GM12878 (cell line): Measurements from ENCODE around the gene ERC1. TPM values are rescaled to one million over a fixed set of nuclear protein-coding genes. Genes with fewer than 3 reads are reported as not detected.

ENCODE experiments used
- ATAC-seq: fragments of 200-7000 bp; cut with Tn5 transposase; 3 replicates; pipeline ENCODE4 v1.9.1; 2020; ENCODE audit warnings: mild to moderate bottlenecking, moderate library complexity
- BruUV-seq: library from RNA; stranded (reverse); fragments of 400-500 nt; replicated peaks from 2 replicates; lab custom pipeline; 2021; lab: Mats Ljungman, UMichigan
- CTCF ChIA-PET: fragments of 300-600 bp; sonication (Branson Sonifier 250); formaldehyde crosslinking; extraction: SDS; loops from one replicate; lab custom pipeline; 2021; ENCODE audit warnings: inconsistent platforms; lab: Yijun Ruan, JAX
- POLR2A ChIA-PET: fragments of 350-600 bp; formaldehyde crosslinking; extraction: SDS; loops from one replicate; lab custom pipeline; 2021; ENCODE audit warnings: inconsistent platforms; lab: Charles Lee
- RAD21 ChIA-PET: fragments of 300-600 bp; sonication (Branson Sonifier 250); formaldehyde crosslinking; loops from one replicate; lab custom pipeline; 2023; ENCODE audit warnings: antibody characterized with exemption; ENCODE audit not compliant: unreplicated experiment; lab: Charles Lee
- SMC1A ChIA-PET: fragments of 300-600 bp; sonication (Branson Sonifier 250); formaldehyde crosslinking; loops from one replicate; lab custom pipeline; 2023; ENCODE audit not compliant: unreplicated experiment, uncharacterized antibody; lab: Charles Lee
- DNase-seq: peaks from one replicate; pipeline ENCODE4 v3.0.0-alpha.2; 2011; ENCODE audit warnings: low read depth, low spot score
- FAIRE-seq: peaks from 3 replicates; lab custom pipeline; 2011; peaks lifted over from hg19 to GRCh38; lab: Jason Lieb, UNC
- H2AFZ ChIP-seq: 2 replicates; pipeline ENCODE4 v1.6.0; 2011; ENCODE audit warnings: low read depth, low read length, control low read depth; ENCODE audit not compliant: control insufficient read depth
- H3K27ac ChIP-seq: 2 replicates; pipeline ENCODE4 v1.5.1; 2011; ENCODE audit warnings: control low read depth; ENCODE audit not compliant: control insufficient read depth, insufficient read depth
- H3K27me3 ChIP-seq, 2 experiments: replicated peaks in 1 of 2; 2 replicates each; pipeline versions ENCODE4 v1.6.0 to v1.6.1; 2011; ENCODE audit warnings: low read length in 1 of 2; ENCODE audit not compliant: control insufficient read depth in 2 of 2, insufficient read depth in 2 of 2
- H3K36me3 ChIP-seq, 2 experiments: 2 replicates each; pipeline ENCODE4 v1.5.1; 2011; ENCODE audit warnings: low read length in 1 of 2; ENCODE audit not compliant: control insufficient read depth in 2 of 2, insufficient read depth in 2 of 2
- H3K4me1 ChIP-seq: 2 replicates; pipeline ENCODE4 v1.6.1; 2011; ENCODE audit warnings: mild to moderate bottlenecking, low read length, moderate library complexity, mixed read lengths; ENCODE audit not compliant: control insufficient read depth, insufficient read depth
- H3K4me2 ChIP-seq: 2 replicates; pipeline ENCODE4 v1.6.0; 2011; ENCODE audit warnings: control low read depth; ENCODE audit not compliant: control insufficient read depth, insufficient read depth
- H3K4me3 ChIP-seq: fragments of 200-600 bp; sonication (generic); 2 replicates; pipeline ENCODE4 v1.5.1; 2016
- H3K79me2 ChIP-seq: 2 replicates; pipeline ENCODE4 v1.6.0; 2011; ENCODE audit warnings: low read length; ENCODE audit not compliant: control insufficient read depth, insufficient read depth
- H3K9ac ChIP-seq: 2 replicates; pipeline ENCODE4 v1.8.0; 2011; ENCODE audit warnings: low read length, control low read depth, mixed read lengths; ENCODE audit not compliant: control insufficient read depth, insufficient read depth
- H3K9me3 ChIP-seq: replicated peaks from 3 replicates; pipeline ENCODE4 v1.5.1; 2011; ENCODE audit warnings: mild to moderate bottlenecking, low read length; ENCODE audit not compliant: control insufficient read depth, insufficient read depth
- H4K20me1 ChIP-seq: 2 replicates; pipeline ENCODE4 v1.6.0; 2011; ENCODE audit not compliant: control insufficient read depth, insufficient read depth
- BCL11A ChIP-seq: IDR thresholded peaks from 2 replicates; pipeline ENCODE4 v1.6.1; 2011; ENCODE audit warnings: low read depth, low read length
- BMI1 ChIP-seq: fragments of 450-650 bp; IDR thresholded peaks from 2 replicates; pipeline ENCODE4 v1.6.1; 2016; ENCODE audit warnings: mild to moderate bottlenecking, moderate library complexity, borderline replicate concordance
- CBX3 ChIP-seq: fragments of 200-600 bp; sonication (generic); IDR thresholded peaks from 2 replicates; pipeline ENCODE4 v1.6.1; 2016; ENCODE audit warnings: low read depth, borderline replicate concordance
- EGR1 ChIP-seq, 2 experiments: IDR thresholded peaks; 1 replicate in 1 of 2; 2 replicates in 1 of 2; pipeline ENCODE4 v1.6.1; 2011 to 2012; ENCODE audit warnings: low read depth in 2 of 2, low read length in 2 of 2, borderline replicate concordance in 1 of 2, mild to moderate bottlenecking in 1 of 2, moderate library complexity in 1 of 2
- EP300 ChIP-seq, 2 experiments: fragments of 150-350 bp in 1 of 2; IDR thresholded peaks; 2 replicates each; pipeline ENCODE4 v1.6.1; 2011 to 2012; ENCODE audit warnings: low read depth in 2 of 2, low read length in 2 of 2, borderline replicate concordance in 1 of 2, improper control_type of control experiment in 1 of 2, inconsistent platforms in 1 of 2; ENCODE audit not compliant: control insufficient read depth in 1 of 2
- HDGF ChIP-seq: fragments of 450-650 bp; IDR thresholded peaks from 2 replicates; pipeline ENCODE4 v1.6.1; 2016; ENCODE audit warnings: antibody characterized with exemption
- NFYB ChIP-seq: IDR thresholded peaks from 2 replicates; pipeline ENCODE4 v1.6.1; 2011; ENCODE audit warnings: low read depth, mild to moderate bottlenecking, low read length, improper control_type of control experiment, moderate library complexity; ENCODE audit not compliant: insufficient read depth
- PML ChIP-seq: IDR thresholded peaks from 2 replicates; pipeline ENCODE4 v1.6.1; 2012; ENCODE audit warnings: low read length, inconsistent platforms
- POLR2A ChIP-seq: IDR thresholded peaks from 2 replicates; pipeline ENCODE4 v1.6.1; 2011; ENCODE audit warnings: low read depth, mild to moderate bottlenecking, low read length
- RAD51 ChIP-seq: fragments of 450-650 bp; IDR thresholded peaks from 2 replicates; pipeline ENCODE4 v1.6.1; 2016; ENCODE audit warnings: moderate library complexity, mild to moderate bottlenecking, inconsistent platforms
- SP1 ChIP-seq: IDR thresholded peaks from one replicate; pipeline ENCODE4 v1.6.1; 2011; ENCODE audit warnings: low read depth, low read length
- TARDBP ChIP-seq: IDR thresholded peaks from 2 replicates; pipeline ENCODE4 v1.6.1; 2016; ENCODE audit warnings: borderline replicate concordance
- YBX1 ChIP-seq: fragments of 450-650 bp; IDR thresholded peaks from 2 replicates; pipeline ENCODE4 v1.6.1; 2016; ENCODE audit warnings: antibody characterized with exemption
- WGBS: methylation state at CpG from one replicate; pipeline ENCODE4 v1.1.6; 2016; ENCODE audit warnings: low lambda C conversion rate; ENCODE audit not compliant: insufficient replicate concordance, insufficient coverage; ENCODE audit errors: missing lambda C conversion rate; 5-methylcytosine and 5-hydroxymethylcytosine counted together
- in situ Hi-C: fragments of 300-500 bp; cut with MboI; formaldehyde crosslinking; loops from 9 replicates; pipeline ENCODE4 v1.14.3; 2018; ENCODE audit warnings: mixed read lengths
- intact Hi-C: fragments of 100-400 bp; cut with micrococcal nuclease; formaldehyde crosslinking; loops from one replicate; pipeline ENCODE4 v1.14.2; 2022; ENCODE audit not compliant: unreplicated experiment
- polyA plus RNA-seq, 11 experiments: library from polyadenylated mRNA; depleted of rRNA in 4 of 11; unstranded in 6 of 11; stranded (reverse) in 5 of 11; fragments of >200 nt; fragmentation: Nextera tagmentation in 4 of 11; fragmentation: Illumina TruSeq in 1 of 11; extraction: Ambion mirVana in 4 of 11; extraction: Trizol in 1 of 11; gene quantifications; 1 replicate in 1 of 11; 2 replicates in 10 of 11; pipeline versions ENCODE4 v1.2.1 to v1.2.3, GENCODE V29; 2011 to 2016; ENCODE audit warnings: inconsistent platforms in 2 of 11, missing spikeins in 2 of 11, low read depth in 1 of 11
- total RNA-seq, 4 experiments: library from RNA; depleted of rRNA in 3 of 4; stranded (reverse); fragments of >200 nt in 3 of 4; fragmentation: Illumina TruSeq in 1 of 4; extraction: Trizol in 1 of 4; gene quantifications; 2 replicates each; pipeline versions ENCODE4 v1.2.1 to v1.2.3, GENCODE V29; 2013 to 2021
- TF ChIP-seq, protein P1 (sequence below): fragments of 450-650 bp; IDR thresholded peaks from 2 replicates; pipeline ENCODE4 v1.6.1; 2016; ENCODE audit warnings: mild to moderate bottlenecking, moderate library complexity, borderline replicate concordance

Gene ERC1
- total and polyA plus RNA-seq, 10 of the 15 experiments (the other 5 are each of a cell fraction or from before 2014, with no cell fraction given): 0.75 to 8.0 (median 5.0) TPM

DNA sequence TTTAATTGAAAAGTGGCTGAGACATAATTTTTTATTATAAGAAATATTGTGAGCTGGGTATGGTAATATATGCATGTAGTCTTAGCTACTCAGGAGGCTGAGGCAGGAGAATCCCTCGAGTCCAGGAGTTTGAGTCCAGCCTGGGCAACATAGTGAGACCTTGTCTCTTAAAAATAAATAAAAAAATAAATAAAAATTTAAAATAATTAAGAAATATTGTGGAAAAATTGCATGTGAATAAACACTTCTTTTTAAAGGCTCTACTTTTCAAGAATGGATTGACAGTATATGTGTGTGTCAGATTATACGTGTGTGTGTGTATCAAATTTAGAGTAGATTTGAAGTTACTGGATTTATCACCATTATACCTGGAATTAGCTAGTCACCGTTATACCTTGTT, 43.2 kb downstream of the ERC1 start:
- no peak overlapping the region for H3K4me2 ChIP-seq
- POLR2A ChIA-PET: no interaction called here
- intact Hi-C loops: no loop called here
- SMC1A ChIA-PET: no interaction called here
- no peak overlapping the region for H3K27ac ChIP-seq
- H3K9me3 ChIP-seq: no peaks in the 10 kb centered on the region
- no peak for ATAC-seq
- TF ChIP-seq HDGF: no peak
- TF ChIP-seq SP1: no peak
- TF ChIP-seq, protein P1, sequence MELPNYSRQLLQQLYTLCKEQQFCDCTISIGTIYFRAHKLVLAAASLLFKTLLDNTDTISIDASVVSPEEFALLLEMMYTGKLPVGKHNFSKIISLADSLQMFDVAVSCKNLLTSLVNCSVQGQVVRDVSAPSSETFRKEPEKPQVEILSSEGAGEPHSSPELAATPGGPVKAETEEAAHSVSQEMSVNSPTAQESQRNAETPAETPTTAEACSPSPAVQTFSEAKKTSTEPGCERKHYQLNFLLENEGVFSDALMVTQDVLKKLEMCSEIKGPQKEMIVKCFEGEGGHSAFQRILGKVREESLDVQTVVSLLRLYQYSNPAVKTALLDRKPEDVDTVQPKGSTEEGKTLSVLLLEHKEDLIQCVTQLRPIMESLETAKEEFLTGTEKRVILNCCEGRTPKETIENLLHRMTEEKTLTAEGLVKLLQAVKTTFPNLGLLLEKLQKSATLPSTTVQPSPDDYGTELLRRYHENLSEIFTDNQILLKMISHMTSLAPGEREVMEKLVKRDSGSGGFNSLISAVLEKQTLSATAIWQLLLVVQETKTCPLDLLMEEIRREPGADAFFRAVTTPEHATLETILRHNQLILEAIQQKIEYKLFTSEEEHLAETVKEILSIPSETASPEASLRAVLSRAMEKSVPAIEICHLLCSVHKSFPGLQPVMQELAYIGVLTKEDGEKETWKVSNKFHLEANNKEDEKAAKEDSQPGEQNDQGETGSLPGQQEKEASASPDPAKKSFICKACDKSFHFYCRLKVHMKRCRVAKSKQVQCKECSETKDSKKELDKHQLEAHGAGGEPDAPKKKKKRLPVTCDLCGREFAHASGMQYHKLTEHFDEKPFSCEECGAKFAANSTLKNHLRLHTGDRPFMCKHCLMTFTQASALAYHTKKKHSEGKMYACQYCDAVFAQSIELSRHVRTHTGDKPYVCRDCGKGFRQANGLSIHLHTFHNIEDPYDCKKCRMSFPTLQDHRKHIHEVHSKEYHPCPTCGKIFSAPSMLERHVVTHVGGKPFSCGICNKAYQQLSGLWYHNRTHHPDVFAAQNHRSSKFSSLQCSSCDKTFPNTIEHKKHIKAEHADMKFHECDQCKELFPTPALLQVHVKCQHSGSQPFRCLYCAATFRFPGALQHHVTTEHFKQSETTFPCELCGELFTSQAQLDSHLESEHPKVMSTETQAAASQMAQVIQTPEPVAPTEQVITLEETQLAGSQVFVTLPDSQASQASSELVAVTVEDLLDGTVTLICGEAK: no peak
- TF ChIP-seq RAD51: no peak
- no peak for TF ChIP-seq YBX1
- no peak for TF ChIP-seq EGR1 (IDR thresholded peaks at IDR 0.05; ENCODE audit: borderline replicate concordance in 1 of 2, low read depth in 2 of 2, low read length in 2 of 2)
- TF ChIP-seq PML: no peak
- TF ChIP-seq BCL11A: no peak
- TF ChIP-seq EP300 (IDR thresholded peaks at IDR 0.05; ENCODE audit: borderline replicate concordance in 1 of 2, control insufficient read depth in 1 of 2, low read depth in 2 of 2, low read length in 2 of 2): no peak
- TF ChIP-seq TARDBP: no peak
- no peak for TF ChIP-seq POLR2A
- no peak for TF ChIP-seq BMI1
- TF ChIP-seq CBX3: no peak
- no peak for TF ChIP-seq NFYB
- TF ChIP-seq, all 136 proteins: peak for 0
- H4K20me1 ChIP-seq: no peaks in the 10 kb centered on the region
- no peak overlapping the region for H3K4me3 ChIP-seq
- WGBS: 56% methylated on average over 3 of the region's 3 CpGs
- no peaks in the 10 kb centered on the region for H3K27me3 ChIP-seq
- DNase-seq: no peak
- H3K4me1 ChIP-seq: no peaks in the 10 kb centered on the region
- BruUV-seq: no TSS peak
- FAIRE-seq: no peak
- H3K36me3 ChIP-seq: no peaks in the 10 kb centered on the region
- no peak overlapping the region for H3K9ac ChIP-seq
- ChIA-PET CTCF (no interaction called here), RAD21 (no interaction called here)
- H2AFZ ChIP-seq: no peak overlapping the region
- in situ Hi-C loops: no loop called here
- no peaks in the 10 kb centered on the region for H3K79me2 ChIP-seq
